ENCODE measurements around the gene KLF7. TPM values are rescaled to one million over a fixed set of nuclear protein-coding genes. Genes with fewer than 3 reads are reported as not detected.

The KLF7 gene
- total and polyA plus RNA-seq, 2 donors (not counting 3 experiments of a cell fraction or from before 2014, with no cell fraction given), result 32.8 to 42.9 TPM

GRCh38 chr2:207126724-207127308 is 38.9 kb downstream of the KLF7 start:
- FAIRE-seq (no peak), DNase-seq (ENCODE audit: low read depth, low spot score) (no peak)
- no peak for TF ChIP-seq EZH2 (IDR thresholded peaks at IDR 0.05; ENCODE audit: borderline replicate concordance, low read depth, low read length, severe bottlenecking)
- TF ChIP-seq GATA2 (IDR thresholded peaks at IDR 0.05; ENCODE audit: insufficient read depth, insufficient read length, low read depth, low read length), result no peak
- no peak for TF ChIP-seq FOS (IDR thresholded peaks at IDR 0.05; ENCODE audit: borderline replicate concordance, insufficient read depth, low read length)
- TF ChIP-seq POLR2A (IDR thresholded peaks at IDR 0.05; ENCODE audit: low read depth, low read length), result no peak
- TF ChIP-seq JUN (IDR thresholded peaks at IDR 0.05; ENCODE audit: borderline replicate concordance, insufficient read depth, insufficient read length, low read depth), result no peak
- no peak for TF ChIP-seq MYC (IDR thresholded peaks at IDR 0.05; ENCODE audit: low read depth, low read length)
- Histone ChIP-seq H2AFZ (ENCODE audit: low read depth, low read length) (no peak overlapping the region), H4K20me1 (replicated peaks; ENCODE audit: control insufficient read depth, extremely low read depth, insufficient read depth, low read length) (no peaks in the 10 kb centered on the region), H3K4me1 (ENCODE audit: control insufficient read depth, extremely low read depth, insufficient read depth, low read length) (peaks cover 53% of the 10 kb centered on the region), H3K9me1 (replicated peaks; ENCODE audit: control insufficient read depth, extremely low read depth, insufficient read depth, low read length) (no peaks in the 10 kb centered on the region), H3K36me3 (ENCODE audit: control insufficient read depth in 2 of 2, extremely low read depth in 1 of 2, insufficient read depth in 2 of 2, low read length in 2 of 2) (peaks cover 9% of the 10 kb centered on the region in 2 experiments), H3K9me3 (replicated peaks; ENCODE audit: control insufficient read depth, insufficient read depth, low read length) (no peaks in the 10 kb centered on the region), H3K4me3 (replicated peaks in 1 of 3; ENCODE audit: insufficient read depth in 1 of 3, low read depth in 1 of 3, low read length in 3 of 3) (no peak overlapping the region), H3K4me2 (ENCODE audit: insufficient read depth, low read length) (no peak overlapping the region), H3K79me2 (ENCODE audit: control insufficient read depth, insufficient read depth, low read length) (peaks cover 94% of the 10 kb centered on the region), H3K27ac (ENCODE audit: insufficient read depth, low read depth, low read length) (no peak overlapping the region), H3K27me3 (ENCODE audit: control insufficient read depth in 2 of 2, insufficient read depth in 2 of 2, low read length in 2 of 2) (no peaks in the 10 kb centered on the region), H3K9ac (replicated peaks; ENCODE audit: extremely low read depth, insufficient read depth, low read length) (no peak overlapping the region)
- BruUV-seq (replicated peaks), result no TSS peak
- CTCF ChIA-PET, result interaction anchor here (3.0 kb wide), 1 partner anchor 17 kb away, joined by 13 read pairs; no protein-coding TSS in a partner anchor
- dilution Hi-C loops (cut with MboI; ENCODE audit: extremely low pct_ligation_motif_present, low sequenced_read_pairs), result no loop called here
- intact Hi-C loops (cut with micrococcal nuclease), result no loop called here
- POLR2A ChIA-PET, result no interaction called here

GRCh38 chr2:207123776-207124391 is 41.9 kb downstream of the KLF7 start:
- TF ChIP-seq JUN (IDR thresholded peaks at IDR 0.05; ENCODE audit: borderline replicate concordance, insufficient read depth, insufficient read length, low read depth) (no peak), FOS (IDR thresholded peaks at IDR 0.05; ENCODE audit: borderline replicate concordance, insufficient read depth, low read length) (no peak), MAX (IDR thresholded peaks at IDR 0.05; ENCODE audit: insufficient read depth, insufficient read length) (no peak), CTCF (IDR thresholded peaks at IDR 0.05; ENCODE audit: extremely low read depth in 1 of 2, insufficient read depth in 1 of 2, low read depth in 1 of 2, low read length in 2 of 2) (no peak), POLR2A (IDR thresholded peaks at IDR 0.05; ENCODE audit: low read depth, low read length) (no peak), EZH2 (IDR thresholded peaks at IDR 0.05; ENCODE audit: borderline replicate concordance, low read depth, low read length, severe bottlenecking) (no peak), MYC (IDR thresholded peaks at IDR 0.05; ENCODE audit: low read depth, low read length) (no peak), POLR2AphosphoS5 (IDR thresholded peaks at IDR 0.05; ENCODE audit: insufficient read depth, low read depth, low read length) (no peak), GATA2 (IDR thresholded peaks at IDR 0.05; ENCODE audit: insufficient read depth, insufficient read length, low read depth, low read length) (no peak)
- dilution Hi-C loops (cut with MboI; ENCODE audit: extremely low pct_ligation_motif_present, low sequenced_read_pairs), result no loop called here
- CTCF ChIA-PET, result interaction anchor here (1.0 to 3.0 kb wide), 5 partner anchors 8 to 39 kb away, joined by 3 to 13 read pairs (median 4); no protein-coding TSS in a partner anchor
- Histone ChIP-seq H3K27ac (ENCODE audit: insufficient read depth, low read depth, low read length) (no peak overlapping the region), H3K79me2 (ENCODE audit: control insufficient read depth, insufficient read depth, low read length) (peaks cover 92% of the 10 kb centered on the region), H3K27me3 (ENCODE audit: control insufficient read depth in 2 of 2, insufficient read depth in 2 of 2, low read length in 2 of 2) (no peaks in the 10 kb centered on the region), H3K9ac (replicated peaks; ENCODE audit: extremely low read depth, insufficient read depth, low read length) (no peak overlapping the region), H3K4me3 (replicated peaks in 1 of 3; ENCODE audit: insufficient read depth in 1 of 3, low read depth in 1 of 3, low read length in 3 of 3) (no peak overlapping the region), H2AFZ (ENCODE audit: low read depth, low read length) (no peak overlapping the region), H3K9me1 (replicated peaks; ENCODE audit: control insufficient read depth, extremely low read depth, insufficient read depth, low read length) (no peaks in the 10 kb centered on the region), H3K4me1 (ENCODE audit: control insufficient read depth, extremely low read depth, insufficient read depth, low read length) (peaks cover 42% of the 10 kb centered on the region), H3K9me3 (replicated peaks; ENCODE audit: control insufficient read depth, insufficient read depth, low read length) (no peaks in the 10 kb centered on the region), H3K4me2 (ENCODE audit: insufficient read depth, low read length) (no peak overlapping the region), H4K20me1 (replicated peaks; ENCODE audit: control insufficient read depth, extremely low read depth, insufficient read depth, low read length) (no peaks in the 10 kb centered on the region), H3K36me3 (ENCODE audit: control insufficient read depth in 2 of 2, extremely low read depth in 1 of 2, insufficient read depth in 2 of 2, low read length in 2 of 2) (peaks cover 6 to 9% of the 10 kb centered on the region in 2 experiments)
- FAIRE-seq, result no peak
- no peak for DNase-seq (ENCODE audit: low read depth, low spot score)
- intact Hi-C loops (cut with micrococcal nuclease), result no loop called here
- no TSS peak for BruUV-seq (replicated peaks)
- POLR2A ChIA-PET, result no interaction called here
